ENCODE measurements around the gene ITGB2.

DNA sequence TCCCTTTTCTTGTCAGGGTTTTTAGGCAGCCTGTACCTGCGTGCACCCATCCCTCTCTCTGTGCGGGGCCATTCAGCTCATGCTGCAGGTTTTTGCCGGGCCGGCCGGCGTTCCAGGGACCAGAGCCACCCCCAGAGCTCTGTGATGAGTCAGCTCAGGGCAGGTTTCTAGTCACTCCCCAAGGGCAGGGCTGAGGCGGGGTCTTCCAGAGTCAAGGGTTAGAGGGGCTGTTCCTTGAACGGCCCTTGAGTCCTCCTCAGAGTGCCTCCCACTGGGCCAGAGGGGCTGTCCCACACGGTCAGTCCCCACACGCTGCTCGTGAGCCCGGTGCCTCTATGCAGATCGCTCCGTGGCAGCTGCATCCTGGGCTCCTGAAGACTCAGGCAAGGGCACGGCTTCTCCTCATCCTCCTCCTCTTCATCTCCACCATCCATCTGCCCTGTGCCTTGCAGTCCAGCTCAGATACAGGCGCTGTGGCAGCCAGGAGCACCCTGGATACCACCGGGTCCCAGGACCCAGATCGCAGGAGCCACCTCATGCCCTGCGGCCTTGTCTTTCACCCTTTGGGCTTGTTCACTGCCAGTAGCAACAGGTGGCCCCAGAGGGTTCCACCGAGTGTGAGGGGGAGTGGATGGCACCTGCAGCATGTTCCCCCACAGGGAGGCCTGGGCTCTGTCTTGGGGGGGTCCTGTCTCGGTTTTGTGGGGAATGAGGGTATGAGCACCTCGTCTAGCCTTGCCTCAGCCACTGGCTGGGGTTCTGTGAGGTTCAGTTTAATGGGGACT is 36.5 kb upstream of the ITGB2 start:
- TF ChIP-seq, protein P1, sequence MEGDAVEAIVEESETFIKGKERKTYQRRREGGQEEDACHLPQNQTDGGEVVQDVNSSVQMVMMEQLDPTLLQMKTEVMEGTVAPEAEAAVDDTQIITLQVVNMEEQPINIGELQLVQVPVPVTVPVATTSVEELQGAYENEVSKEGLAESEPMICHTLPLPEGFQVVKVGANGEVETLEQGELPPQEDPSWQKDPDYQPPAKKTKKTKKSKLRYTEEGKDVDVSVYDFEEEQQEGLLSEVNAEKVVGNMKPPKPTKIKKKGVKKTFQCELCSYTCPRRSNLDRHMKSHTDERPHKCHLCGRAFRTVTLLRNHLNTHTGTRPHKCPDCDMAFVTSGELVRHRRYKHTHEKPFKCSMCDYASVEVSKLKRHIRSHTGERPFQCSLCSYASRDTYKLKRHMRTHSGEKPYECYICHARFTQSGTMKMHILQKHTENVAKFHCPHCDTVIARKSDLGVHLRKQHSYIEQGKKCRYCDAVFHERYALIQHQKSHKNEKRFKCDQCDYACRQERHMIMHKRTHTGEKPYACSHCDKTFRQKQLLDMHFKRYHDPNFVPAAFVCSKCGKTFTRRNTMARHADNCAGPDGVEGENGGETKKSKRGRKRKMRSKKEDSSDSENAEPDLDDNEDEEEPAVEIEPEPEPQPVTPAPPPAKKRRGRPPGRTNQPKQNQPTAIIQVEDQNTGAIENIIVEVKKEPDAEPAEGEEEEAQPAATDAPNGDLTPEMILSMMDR (IDR thresholded peaks at IDR 0.05) = no peak
- TF ChIP-seq POLR2A (IDR thresholded peaks at IDR 0.05; ENCODE audit: low read depth) = no peak
- no peak for TF ChIP-seq POLR2AphosphoS5 (IDR thresholded peaks at IDR 0.05)
